Liver (tissue), 9 donors: ENCODE results near the gene SKOR1. TPM values are rescaled to one million over a fixed set of nuclear protein-coding genes. Genes with fewer than 3 reads are reported as not detected.

Source experiments
- DNase-seq: peaks from one replicate; pipeline ENCODE4 v3.0.0-alpha.2; 2017; ENCODE audit warnings: low spot score
- H3K27ac ChIP-seq, 2 donors: one replicate each; pipeline ENCODE4 v1.7.0; 2013; ENCODE audit warnings: inconsistent platforms in 2 of 2, low read length in 2 of 2, control low read depth in 1 of 2, low read depth in 1 of 2, mild to moderate bottlenecking in 1 of 2
- H3K27me3 ChIP-seq, 4 donors: one replicate each; pipeline versions ENCODE4 v1.6.1 to v1.7.0; 2013; ENCODE audit warnings: low read length in 3 of 4, inconsistent platforms in 1 of 4, mild to moderate bottlenecking in 1 of 4, moderate library complexity in 1 of 4; ENCODE audit not compliant: control insufficient read depth in 4 of 4, insufficient read depth in 4 of 4
- H3K36me3 ChIP-seq, 4 donors: one replicate each; pipeline versions ENCODE4 v1.6.1 to v1.7.0; 2013; ENCODE audit warnings: low read length in 3 of 4, mild to moderate bottlenecking in 3 of 4, low read depth in 1 of 4, moderate library complexity in 1 of 4; ENCODE audit not compliant: control insufficient read depth in 4 of 4, insufficient read depth in 3 of 4
- H3K4me1 ChIP-seq, 4 donors: one replicate each; pipeline versions ENCODE4 v1.6.1 to v1.7.0; 2013; ENCODE audit warnings: low read length in 3 of 4, mild to moderate bottlenecking in 3 of 4, moderate library complexity in 1 of 4; ENCODE audit not compliant: control insufficient read depth in 4 of 4, insufficient read depth in 4 of 4
- H3K4me3 ChIP-seq, 3 donors: one replicate each; pipeline versions ENCODE4 v1.6.1 to v1.7.0; 2013; ENCODE audit warnings: low read length in 3 of 3, control low read depth in 1 of 3, low read depth in 1 of 3, mild to moderate bottlenecking in 1 of 3
- H3K9ac ChIP-seq, 2 donors: one replicate each; pipeline ENCODE4 v1.7.0; 2013; ENCODE audit warnings: low read length in 2 of 2, mild to moderate bottlenecking in 2 of 2, moderate library complexity in 2 of 2, control low read depth in 1 of 2, low read depth in 1 of 2
- H3K9me3 ChIP-seq, 4 donors: one replicate each; pipeline versions ENCODE4 v1.6.1 to v1.7.0; 2013; ENCODE audit warnings: low read length in 3 of 4; ENCODE audit not compliant: control insufficient read depth in 4 of 4
- CTCF ChIP-seq: fragments of 150-350 bp; IDR thresholded peaks from 2 replicates; pipeline ENCODE4 v1.5.1; 2017; ENCODE audit warnings: improper control_type of control experiment, low read depth, low read length; ENCODE audit not compliant: missing input control
- EGR1 ChIP-seq, 2 donors: IDR thresholded peaks; 2 replicates each; pipeline ENCODE4 v1.6.1; 2016 to 2018; ENCODE audit warnings: antibody characterized with exemption in 2 of 2, low read depth in 2 of 2
- FOXA1 ChIP-seq: IDR thresholded peaks from 2 replicates; pipeline ENCODE4 v1.6.1; 2016; ENCODE audit warnings: antibody characterized with exemption
- FOXA2 ChIP-seq: IDR thresholded peaks from 2 replicates; pipeline ENCODE4 v1.6.1; 2016; ENCODE audit warnings: antibody characterized with exemption
- GABPA ChIP-seq, 2 donors: IDR thresholded peaks in 1 of 2; conservative IDR thresholded peaks in 1 of 2; 2 replicates each; pipeline ENCODE4 v1.6.1; 2016; ENCODE audit warnings: antibody characterized with exemption in 2 of 2, mild to moderate bottlenecking in 1 of 2, moderate library complexity in 1 of 2
- HNF4A ChIP-seq, 2 donors: conservative IDR thresholded peaks; 2 replicates each; pipeline ENCODE4 v1.6.1; 2016; ENCODE audit warnings: antibody characterized with exemption in 2 of 2, mild to moderate bottlenecking in 2 of 2
- JUND ChIP-seq, 2 donors: IDR thresholded peaks; 2 replicates each; pipeline ENCODE4 v1.6.1; 2016; ENCODE audit warnings: antibody characterized with exemption in 2 of 2
- NR2F2 ChIP-seq: IDR thresholded peaks from 2 replicates; pipeline ENCODE4 v1.6.1; 2016; ENCODE audit warnings: antibody characterized with exemption
- REST ChIP-seq: IDR thresholded peaks from 2 replicates; pipeline ENCODE4 v1.6.1; 2016; ENCODE audit warnings: antibody characterized with exemption, mild to moderate bottlenecking
- RXRA ChIP-seq, 2 donors: IDR thresholded peaks; 2 replicates each; pipeline ENCODE4 v1.6.1; 2017 to 2018; ENCODE audit warnings: antibody characterized with exemption in 2 of 2, mild to moderate bottlenecking in 1 of 2
- SP1 ChIP-seq: IDR thresholded peaks from 2 replicates; pipeline ENCODE4 v1.6.1; 2018; ENCODE audit warnings: antibody characterized with exemption, mild to moderate bottlenecking
- TAF1 ChIP-seq: conservative IDR thresholded peaks from 2 replicates; pipeline ENCODE4 v1.6.1; 2016; ENCODE audit warnings: antibody characterized with exemption, mild to moderate bottlenecking
- YY1 ChIP-seq: IDR thresholded peaks from 2 replicates; pipeline ENCODE4 v1.6.1; 2016; ENCODE audit warnings: antibody characterized with exemption, mild to moderate bottlenecking
- WGBS: extraction: QIAGEN DNeasy Blood & Tissue Kit; methylation state at CpG from one replicate; pipeline ENCODE4 v1.1.7; 2013; 5-methylcytosine and 5-hydroxymethylcytosine counted together
- polyA plus RNA-seq, 2 donors: library from polyadenylated mRNA; stranded (reverse) in 1 of 2; unstranded in 1 of 2; fragments of 200-250 nt in 1 of 2; fragments of >200 nt in 1 of 2; fragmentation: Nextera tagmentation in 1 of 2; extraction: Ambion mirVana in 1 of 2; gene quantifications; one replicate each; pipeline versions ENCODE4 v1.2.1 to v1.2.3, GENCODE V29; 2013 to 2015
- total RNA-seq, 2 donors: library from RNA; depleted of rRNA; stranded (reverse); fragments of >200 nt; gene quantifications; one replicate each; pipeline ENCODE4 v1.2.3, GENCODE V29; 2014
- TF ChIP-seq, protein P1 (sequence below): IDR thresholded peaks from 2 replicates; pipeline ENCODE4 v1.6.1; 2016; ENCODE audit warnings: antibody characterized with exemption
- TF ChIP-seq, protein P2 (sequence below): IDR thresholded peaks from 2 replicates; pipeline ENCODE4 v1.6.1; 2016; ENCODE audit warnings: antibody characterized with exemption
- TF ChIP-seq, protein P3 (sequence below): IDR thresholded peaks from 2 replicates; pipeline ENCODE4 v1.6.1; 2016; ENCODE audit warnings: antibody characterized with exemption
- donor health status: healthy.
- donor health status: healthy.
- donor health status: healthy.
- donor health status: healthy.
- donor health status: healthy.

The SKOR1 gene
- total and polyA plus RNA-seq, 4 donors: 0.02 to 0.17 (median 0.05) TPM; not detected in 1

- TF ChIP-seq CTCF (no peak), FOXA1 (no peak), EGR1 (IDR thresholded peaks at IDR 0.05; ENCODE audit: low read depth in 2 of 2) (no peak), HNF4A (conservative IDR thresholded peaks at IDR 0.05) (no peak)
Observed at GRCh38 chr15:67781061-67781460, 44.2 kb upstream of the SKOR1 start (continued).

DNA sequence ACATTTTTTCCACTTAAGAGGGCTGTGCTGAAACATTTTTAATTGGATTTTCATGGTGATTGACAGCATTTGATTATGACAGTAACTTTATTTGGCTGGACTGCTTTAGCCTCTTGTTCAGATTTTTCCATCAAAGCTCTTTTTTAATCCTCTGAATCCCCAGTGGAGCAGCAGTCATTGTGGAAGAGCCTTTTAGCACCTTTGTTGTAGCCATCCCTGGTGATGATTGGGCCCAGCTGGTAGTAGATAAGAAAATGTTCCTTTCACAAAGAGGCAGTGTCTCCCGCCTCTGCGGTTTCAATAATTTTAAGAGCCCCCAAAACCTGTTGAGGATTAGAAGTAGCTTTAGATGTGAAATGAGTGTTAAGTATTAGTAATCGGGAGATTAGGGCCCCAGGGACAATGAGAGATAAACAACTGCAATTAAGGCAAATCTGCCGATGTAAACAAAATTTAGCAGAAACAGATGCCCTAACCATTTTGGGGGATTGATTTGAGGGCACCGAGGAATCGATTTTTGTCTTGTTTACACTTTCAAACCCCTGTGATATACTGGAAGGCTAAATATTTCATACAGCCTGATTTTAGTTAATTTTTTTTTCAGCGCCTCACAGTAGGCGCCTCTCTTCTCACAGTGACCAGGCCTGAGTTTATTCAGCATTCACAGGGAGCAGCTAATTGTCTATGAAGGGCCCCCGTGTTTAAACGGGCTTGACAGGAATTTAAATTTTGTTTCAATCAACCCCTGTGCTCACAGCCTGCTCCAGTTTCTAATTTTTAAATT lies 43.2 kb upstream of the SKOR1 start:
- Histone ChIP-seq H3K4me3 (no peak overlapping the region), H3K9me3 (no peaks in the 10 kb centered on the region), H3K27ac (no peak overlapping the region), H3K27me3 (no peaks in the 10 kb centered on the region), H3K36me3 (peaks cover 0 to 6% (median under 1%) of the 10 kb centered on the region in 4 donors), H3K9ac (no peak overlapping the region), H3K4me1 (peaks cover 0 to 6% (median 2%) of the 10 kb centered on the region in 4 donors)
- 86% methylated on average over 10 of the region's 10 CpGs for WGBS
- no peak for DNase-seq
- no peak for TF ChIP-seq CTCF
- TF ChIP-seq FOXA1: no peak
- no peak for TF ChIP-seq RXRA (IDR thresholded peaks at IDR 0.05)
- TF ChIP-seq FOXA2: no peak
- no peak for TF ChIP-seq YY1
- TF ChIP-seq, protein P1, sequence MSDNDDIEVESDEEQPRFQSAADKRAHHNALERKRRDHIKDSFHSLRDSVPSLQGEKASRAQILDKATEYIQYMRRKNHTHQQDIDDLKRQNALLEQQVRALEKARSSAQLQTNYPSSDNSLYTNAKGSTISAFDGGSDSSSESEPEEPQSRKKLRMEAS: no peak
- TF ChIP-seq EGR1 (IDR thresholded peaks at IDR 0.05; ENCODE audit: low read depth in 2 of 2): no peak
- TF ChIP-seq JUND (IDR thresholded peaks at IDR 0.05): no peak
- no peak for TF ChIP-seq TAF1
- TF ChIP-seq GABPA (IDR thresholded peaks at IDR 0.05 in 1 of 2, conservative IDR thresholded peaks at IDR 0.05 in 1 of 2): no peak
- TF ChIP-seq REST: no peak
- TF ChIP-seq, protein P2, sequence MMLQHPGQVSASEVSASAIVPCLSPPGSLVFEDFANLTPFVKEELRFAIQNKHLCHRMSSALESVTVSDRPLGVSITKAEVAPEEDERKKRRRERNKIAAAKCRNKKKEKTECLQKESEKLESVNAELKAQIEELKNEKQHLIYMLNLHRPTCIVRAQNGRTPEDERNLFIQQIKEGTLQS: no peak
- TF ChIP-seq SP1: no peak
- TF ChIP-seq NR2F2: no peak
- TF ChIP-seq, protein P3, sequence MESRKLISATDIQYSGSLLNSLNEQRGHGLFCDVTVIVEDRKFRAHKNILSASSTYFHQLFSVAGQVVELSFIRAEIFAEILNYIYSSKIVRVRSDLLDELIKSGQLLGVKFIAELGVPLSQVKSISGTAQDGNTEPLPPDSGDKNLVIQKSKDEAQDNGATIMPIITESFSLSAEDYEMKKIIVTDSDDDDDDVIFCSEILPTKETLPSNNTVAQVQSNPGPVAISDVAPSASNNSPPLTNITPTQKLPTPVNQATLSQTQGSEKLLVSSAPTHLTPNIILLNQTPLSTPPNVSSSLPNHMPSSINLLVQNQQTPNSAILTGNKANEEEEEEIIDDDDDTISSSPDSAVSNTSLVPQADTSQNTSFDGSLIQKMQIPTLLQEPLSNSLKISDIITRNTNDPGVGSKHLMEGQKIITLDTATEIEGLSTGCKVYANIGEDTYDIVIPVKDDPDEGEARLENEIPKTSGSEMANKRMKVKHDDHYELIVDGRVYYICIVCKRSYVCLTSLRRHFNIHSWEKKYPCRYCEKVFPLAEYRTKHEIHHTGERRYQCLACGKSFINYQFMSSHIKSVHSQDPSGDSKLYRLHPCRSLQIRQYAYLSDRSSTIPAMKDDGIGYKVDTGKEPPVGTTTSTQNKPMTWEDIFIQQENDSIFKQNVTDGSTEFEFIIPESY: no peak
